SIG-M5 treated with dmso at 0.1 percent for 504 hours (cell line): ENCODE data around the gene TIMM50.
"Not testable (repeated sequence)": the region's sequence is repeated elsewhere in the genome, so short reads cannot be mapped to it uniquely, and the experiment has no call there.

ENCODE experiments used
- DNase-seq: peaks from one replicate; lab custom pipeline; 2025; ENCODE audit not compliant: unreplicated experiment; lab: John Stamatoyannopoulos, UW

TIMM50 gene

GRCh38 chr19:39480337-39481228 lies at the start of gene TIMM50:
TSS of gene TIMM50 (plus strand) at chr19:39480838. CDS start at chr19:39480854, 16 bp downstream.
- peak; percentile 94 for DNase-seq

GRCh38 chr19:39432677-39433025 lies 48.0 kb upstream of the TIMM50 start:
- DNase-seq: no peak

DNA sequence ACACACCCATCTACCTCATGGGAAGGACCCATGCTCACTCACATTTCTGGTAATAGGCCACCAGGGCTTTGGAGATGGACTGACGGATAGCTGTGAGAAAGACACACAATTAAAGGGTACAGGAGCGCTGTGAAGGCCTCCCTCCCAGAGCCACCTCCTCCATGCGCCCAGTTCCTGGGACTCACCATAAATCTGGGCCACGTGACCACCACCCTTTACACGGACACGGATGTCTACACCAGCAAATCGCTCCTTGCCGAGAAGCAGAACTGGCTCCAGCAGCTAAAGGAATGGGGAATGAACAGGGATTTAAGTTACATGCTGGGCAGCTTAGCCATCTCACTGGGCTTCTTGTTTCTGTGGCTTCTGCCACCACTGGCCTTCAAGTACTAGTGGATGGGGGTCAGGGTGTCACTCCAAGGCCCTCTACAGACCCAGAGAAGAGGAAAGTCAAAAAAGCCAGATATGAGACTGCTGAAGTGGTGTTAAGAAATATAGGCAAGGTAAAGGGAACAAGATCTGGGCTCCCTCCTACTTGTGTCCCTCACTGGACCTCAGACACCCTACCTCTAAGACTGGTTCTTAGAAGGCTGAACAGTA lies 47.1 kb upstream of the TIMM50 start:
- no peak for DNase-seq

DNA sequence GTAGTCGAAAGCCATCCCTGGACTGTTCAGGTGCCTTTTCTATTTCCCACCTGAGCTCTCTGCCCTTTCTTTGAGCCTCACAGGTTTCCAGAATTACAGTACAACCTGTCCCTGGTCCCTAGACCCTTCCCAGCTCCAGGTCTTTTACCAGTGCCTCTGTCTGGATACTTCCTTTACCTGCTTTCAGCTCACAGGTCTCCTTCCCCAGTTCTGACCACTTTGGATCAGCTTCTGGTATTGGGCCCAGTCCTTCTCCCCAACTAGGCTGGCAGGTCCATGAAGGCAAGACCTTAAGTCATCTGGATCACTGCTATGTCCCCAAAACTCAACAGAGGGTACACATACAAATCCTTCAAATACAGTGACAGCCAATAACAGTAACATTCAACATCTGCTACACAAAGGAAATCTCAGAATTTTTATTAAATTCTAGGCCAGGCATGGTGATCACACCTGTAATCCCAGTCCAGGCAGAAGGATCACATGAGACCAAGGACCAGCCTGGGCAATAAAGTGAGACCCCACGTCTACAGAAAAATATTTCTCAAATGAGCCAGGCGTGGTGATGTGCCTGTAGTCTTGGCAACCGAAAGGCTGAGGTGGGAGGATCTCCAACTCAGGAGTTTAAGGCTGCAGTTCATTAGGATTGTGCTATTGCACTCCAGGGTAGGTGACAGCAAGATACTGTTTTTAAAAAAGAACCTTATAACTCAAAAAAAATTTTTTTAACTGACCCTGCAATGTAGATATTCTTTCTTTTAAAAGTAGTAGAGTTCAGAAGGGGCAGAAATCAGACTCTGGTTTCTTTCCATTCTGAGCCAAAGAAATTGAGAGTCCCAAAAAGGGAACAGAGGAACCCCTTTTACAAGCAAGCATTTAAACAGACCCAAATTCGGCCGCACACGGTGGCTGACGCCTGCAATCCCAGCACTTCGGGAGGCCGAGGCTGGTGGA lies 46.2 kb upstream of the TIMM50 start:
- no peak for DNase-seq

DNA sequence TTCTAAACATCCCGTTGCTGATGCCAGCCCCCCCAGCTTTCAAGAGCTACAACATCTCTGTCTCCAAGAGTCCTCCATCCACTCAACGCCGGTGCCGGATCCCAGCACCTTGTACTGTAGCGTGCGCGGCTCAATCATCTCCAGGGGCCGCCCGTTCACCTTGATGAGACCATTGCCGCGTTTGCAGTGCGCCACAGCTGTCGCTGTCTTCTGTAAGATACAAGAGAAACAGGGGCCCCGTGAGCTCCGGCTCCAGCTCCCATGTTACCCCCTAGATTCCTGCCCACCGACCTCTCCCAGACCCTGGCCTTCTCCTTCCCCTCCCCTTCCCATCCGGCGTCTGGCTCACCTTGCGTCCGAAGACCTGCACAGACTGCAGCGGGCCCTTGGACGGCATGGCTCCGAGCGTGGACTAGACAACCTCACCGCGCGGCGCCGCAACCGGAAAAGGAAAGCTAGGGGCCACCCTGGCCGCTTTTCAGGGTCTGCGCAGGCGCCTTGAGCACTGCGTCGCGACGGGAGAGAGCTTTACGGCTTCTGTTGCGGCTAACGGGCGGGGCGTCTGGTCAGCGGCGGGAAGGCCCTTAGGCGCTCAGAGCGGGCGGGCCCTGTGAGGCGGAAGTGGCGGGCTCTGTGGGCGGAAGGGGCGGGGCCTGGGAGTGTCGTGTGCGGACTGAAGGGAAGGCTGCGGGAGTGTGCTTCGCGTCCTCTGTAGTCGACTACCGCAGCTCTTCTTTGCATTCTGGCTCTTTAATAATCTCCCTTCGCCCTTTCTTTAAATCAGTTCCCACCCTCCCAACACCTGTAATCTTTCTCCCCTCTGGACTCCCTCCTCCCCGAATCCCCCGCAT lies 44.9 kb upstream of the TIMM50 start, which contains the start of gene RPS16:
RPS16 (minus strand) TSS at position 451 of the 851 bp plus-strand sequence; CDS start at position 397, 54 bp downstream.
- DNase-seq: peak; percentile 97

DNA sequence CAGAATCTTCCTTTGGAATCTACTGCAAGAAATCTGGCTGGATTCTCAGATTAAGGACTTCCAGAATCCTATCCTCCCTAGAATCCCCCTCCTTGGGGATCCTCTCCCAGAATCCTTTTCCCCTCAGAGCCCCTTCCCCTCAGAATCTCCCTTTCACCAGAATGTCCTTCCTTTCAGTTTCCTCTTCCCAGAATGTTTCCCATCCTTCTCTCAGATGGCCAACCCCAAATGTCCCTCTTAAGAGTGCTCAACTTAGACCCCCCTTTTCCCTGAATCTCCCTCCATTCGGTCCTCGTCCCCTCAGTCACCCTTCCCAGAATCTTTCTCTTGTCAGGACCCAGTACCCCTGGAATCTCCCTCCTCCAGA lies 44.3 kb upstream of the TIMM50 start:
- DNase-seq: no peak

- no peak for DNase-seq
These were observed 42.2 kb upstream of the TIMM50 start for GRCh38 chr19:39438270-39438934.

GRCh38 chr19:39444598-39445195 lies 35.9 kb upstream of the TIMM50 start:
- DNase-seq: no peak

GRCh38 chr19:39445196-39446111 lies 35.2 kb upstream of the TIMM50 start, which contains the start of gene SUPT5H:
TSS of gene SUPT5H (plus strand) at chr19:39445582. CDS start at chr19:39445891, 309 bp downstream.
- DNase-seq: peak; percentile 96

- DNase-seq: no peak
These were observed 34.1 kb upstream of the TIMM50 start for GRCh38 chr19:39446365-39447084.

DNA sequence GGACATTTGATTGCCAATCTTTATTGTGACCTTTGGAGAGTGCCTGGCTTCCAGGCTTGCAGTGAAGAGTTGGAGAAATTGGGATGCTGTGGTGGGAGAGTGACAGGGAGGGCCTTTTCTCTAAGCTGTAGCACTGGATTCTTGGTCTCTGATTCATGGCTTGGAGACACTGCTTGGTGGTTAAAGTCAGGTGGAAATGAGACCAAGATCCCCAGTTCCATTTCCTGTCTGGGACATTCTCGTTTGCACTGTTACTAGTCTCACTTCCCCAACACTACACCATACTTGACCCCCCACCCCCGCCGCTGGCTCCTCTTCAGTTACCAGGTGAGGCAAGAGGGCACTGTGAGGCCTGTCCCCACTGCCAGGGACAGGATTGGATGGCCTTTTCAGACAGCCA lies 32.4 kb upstream of the TIMM50 start:
- peak; percentile 68 for DNase-seq

DNA sequence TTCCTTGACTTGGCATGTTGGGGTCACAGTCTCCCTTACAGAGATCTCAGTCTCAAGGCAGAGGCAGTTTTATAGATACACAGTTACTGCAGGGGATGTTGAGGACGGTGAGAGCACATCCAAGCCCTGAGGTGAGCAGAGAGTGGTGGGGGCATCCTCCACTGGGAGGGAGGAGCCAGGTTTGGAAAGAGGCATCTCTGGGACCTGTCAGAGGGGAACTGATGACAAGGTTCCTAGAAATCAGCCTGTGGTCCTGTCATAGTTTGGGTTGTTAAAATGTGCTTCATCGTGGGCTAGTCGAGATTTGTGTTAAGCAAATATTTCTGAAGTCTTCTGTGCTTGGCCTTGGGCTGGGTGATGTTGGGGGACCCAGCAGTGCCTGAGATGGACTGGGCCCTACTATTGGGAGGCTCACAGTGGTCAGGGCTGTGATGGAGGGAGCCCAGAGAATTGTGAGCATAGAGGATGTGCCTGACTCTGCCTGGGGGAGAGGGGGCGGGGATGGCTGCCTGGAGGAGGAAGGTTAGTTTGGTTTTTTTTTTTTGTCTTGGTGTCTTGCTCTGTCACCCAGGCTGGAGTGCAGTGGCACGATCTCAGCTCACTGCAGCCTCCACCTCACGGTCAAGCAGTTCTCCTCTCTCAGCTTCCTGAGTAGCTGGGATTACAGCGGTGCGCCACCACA lies 31.4 kb upstream of the TIMM50 start:
- DNase-seq: no peak

DNA sequence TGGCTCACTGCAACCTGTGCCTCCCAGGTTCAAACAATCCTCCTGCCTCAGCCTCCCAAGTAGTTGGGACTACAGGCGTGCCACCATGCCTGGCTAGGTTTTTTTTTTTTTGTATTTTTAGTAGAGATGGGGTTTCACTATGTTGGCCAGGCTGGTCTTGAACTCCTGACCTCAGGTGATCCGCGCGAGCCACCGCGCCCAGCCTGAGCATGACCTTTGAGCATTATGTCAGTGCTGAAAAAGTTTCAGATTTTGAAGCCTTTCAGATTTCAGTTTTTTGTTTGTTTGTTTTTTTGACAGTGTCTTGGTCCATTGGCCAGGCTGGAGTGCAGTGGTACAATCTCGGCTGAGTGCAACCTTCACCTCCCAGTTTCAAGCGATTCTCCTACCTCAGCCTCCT lies 29.4 kb upstream of the TIMM50 start:
- DNase-seq: not testable (repeated sequence)

DNA sequence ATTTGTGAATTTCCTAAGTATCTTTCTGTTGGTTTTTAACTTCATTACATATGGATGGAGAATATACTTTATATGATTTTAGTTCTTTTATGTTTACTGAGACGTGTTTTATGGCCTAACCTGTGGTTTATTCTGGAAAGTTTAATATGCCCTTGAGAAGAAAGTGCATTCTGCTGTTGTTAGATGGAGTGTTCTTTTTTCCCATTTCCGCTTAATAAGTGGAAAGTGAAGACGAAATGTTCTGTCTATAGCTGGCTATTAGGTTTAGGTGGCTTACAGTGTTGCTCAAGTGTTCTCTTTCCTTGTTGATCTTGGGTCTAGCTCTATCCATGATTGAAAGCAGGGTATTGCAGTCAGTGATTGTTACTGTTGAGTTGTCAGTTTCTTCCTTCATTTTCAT lies 17.2 kb upstream of the TIMM50 start:
- no peak for DNase-seq

GRCh38 chr19:39465956-39466747 lies 14.5 kb upstream of the TIMM50 start:
- no peak for DNase-seq

- no peak for DNase-seq
These were observed 12.7 kb upstream of the TIMM50 start for GRCh38 chr19:39467941-39468340.
